Muscle of leg (tissue), 11 donors: Measurements from ENCODE around the gene NHLRC4. TPM values are rescaled to one million over a fixed set of nuclear protein-coding genes. Genes with fewer than 3 reads are reported as not detected.

ENCODE experiments used
- DNase-seq: peaks from one replicate; pipeline ENCODE4 v3.0.0; 2013
- H3K27ac ChIP-seq: one replicate; pipeline ENCODE4 v1.5.1; 2013; ENCODE audit warnings: mild to moderate bottlenecking, low read length, control low read depth
- H3K27me3 ChIP-seq: one replicate; pipeline ENCODE4 v1.6.1; 2013; ENCODE audit warnings: low read length; ENCODE audit not compliant: control insufficient read depth, insufficient read depth
- H3K36me3 ChIP-seq: one replicate; pipeline ENCODE4 v1.6.1; 2013; ENCODE audit warnings: low read length; ENCODE audit not compliant: control insufficient read depth, insufficient read depth
- H3K4me1 ChIP-seq: one replicate; pipeline ENCODE4 v1.6.1; 2013; ENCODE audit warnings: low read length; ENCODE audit not compliant: control insufficient read depth, insufficient read depth
- H3K4me3 ChIP-seq: one replicate; pipeline ENCODE4 v1.5.1; 2013; ENCODE audit warnings: low read length, control low read depth
- H3K9me3 ChIP-seq: replicated peaks from 2 replicates; pipeline ENCODE4 v1.6.1; 2013; ENCODE audit warnings: low read depth, low read length; ENCODE audit not compliant: control insufficient read depth
- WGBS: methylation state at CpG from one replicate; pipeline ENCODE4 v1.1.5; 2013; ENCODE audit warnings: missing lambda C conversion rate; ENCODE audit not compliant: insufficient coverage; 5-methylcytosine and 5-hydroxymethylcytosine counted together
- polyA plus RNA-seq, 8 donors: library from polyadenylated mRNA; unstranded; fragments of 120-200 nt; gene quantifications; one replicate each; pipeline versions ENCODE4 v1.2.1 to v1.2.3, GENCODE V29; 2013; ENCODE audit warnings: inconsistent platforms in 1 of 8, low replicate concordance in 1 of 8; ENCODE audit not compliant: insufficient read length in 8 of 8, insufficient read depth in 1 of 8
- total RNA-seq: library from RNA; stranded (reverse); fragments of 120-200 nt; gene quantifications from one replicate; pipeline ENCODE4 v1.2.4, GENCODE V29; 2013

The NHLRC4 gene
- total and polyA plus RNA-seq, 9 donors = 1.3 to 1.8 (median 1.5) TPM

GRCh38 chr16:560204-560700 is 6.6 kb upstream of the NHLRC4 start, which contains the start of gene PRR35:
TSS of gene PRR35 (plus strand) at chr16:560394. CDS start at chr16:563295, 2,901 bp downstream.
- under 1% methylated on average over 81 of the region's 84 CpGs for WGBS
- H3K9me3 ChIP-seq = no peaks in the 10 kb centered on the region
- peaks cover 43% of the 10 kb centered on the region for H3K4me1 ChIP-seq
- H3K4me3 ChIP-seq = no peak within 1 kb of the TSS
- no peaks in the 10 kb centered on the region for H3K36me3 ChIP-seq
- no peak for DNase-seq
- H3K27me3 ChIP-seq = peaks cover 59% of the 10 kb centered on the region
- no peak within 1 kb of the TSS for H3K27ac ChIP-seq

- Histone ChIP-seq H3K9me3 (no peaks in the 10 kb centered on the region), H3K27me3 (peaks cover 59% of the 10 kb centered on the region), H3K4me3 (no peak overlapping the region), H3K36me3 (no peaks in the 10 kb centered on the region), H3K4me1 (peaks cover 43% of the 10 kb centered on the region), H3K27ac (no peak overlapping the region)
- 30% methylated on average over 21 of the region's 54 CpGs for WGBS
- no peak for DNase-seq
Observed at GRCh38 chr16:560701-561412, 5.9 kb upstream of the NHLRC4 start.

GRCh38 chr16:561413-561794 is 5.4 kb upstream of the NHLRC4 start:
- H3K27me3 ChIP-seq = peaks cover 59% of the 10 kb centered on the region

GRCh38 chr16:561957-562938 is 4.6 kb upstream of the NHLRC4 start:
- no peak overlapping the region for H3K4me3 ChIP-seq
- H3K27ac ChIP-seq = no peak overlapping the region
- H3K27me3 ChIP-seq = peaks cover 56% of the 10 kb centered on the region
- H3K36me3 ChIP-seq = no peaks in the 10 kb centered on the region
- 77% methylated on average over 24 of the region's 43 CpGs for WGBS
- no peaks in the 10 kb centered on the region for H3K9me3 ChIP-seq
- no peak for DNase-seq
- H3K4me1 ChIP-seq = peaks cover 46% of the 10 kb centered on the region

More at GRCh38 chr16:561413-561794, 5.4 kb upstream of the NHLRC4 start:
- DNase-seq = no peak
- Histone ChIP-seq H3K36me3 (no peaks in the 10 kb centered on the region), H3K4me1 (peaks cover 43% of the 10 kb centered on the region), H3K9me3 (no peaks in the 10 kb centered on the region), H3K27ac (no peak overlapping the region), H3K4me3 (no peak overlapping the region)
- WGBS = 47% methylated on average over 7 of the region's 15 CpGs

GRCh38 chr16:563072-563644 is 3.6 kb upstream of the NHLRC4 start:
- no peak for DNase-seq
- Histone ChIP-seq H3K27me3 (peaks cover 47% of the 10 kb centered on the region), H3K4me3 (no peak overlapping the region), H3K36me3 (no peaks in the 10 kb centered on the region), H3K27ac (no peak overlapping the region), H3K4me1 (peaks cover 52% of the 10 kb centered on the region), H3K9me3 (no peaks in the 10 kb centered on the region)
- WGBS = 92% methylated on average over 19 of the region's 30 CpGs

- H3K9me3 ChIP-seq = no peaks in the 10 kb centered on the region
- DNase-seq = no peak
- no peak overlapping the region for H3K27ac ChIP-seq
- H3K36me3 ChIP-seq = no peaks in the 10 kb centered on the region
- peaks cover 30% of the 10 kb centered on the region for H3K27me3 ChIP-seq
- H3K4me3 ChIP-seq = no peak overlapping the region
- 80% methylated on average over 36 of the region's 42 CpGs for WGBS
- peaks cover 50% of the 10 kb centered on the region for H3K4me1 ChIP-seq
Observed at GRCh38 chr16:564690-565418, 2.0 kb upstream of the NHLRC4 start.

- DNase-seq = no peak
- WGBS = 28% methylated on average over 28 of the region's 35 CpGs
- peaks cover 52% of the 10 kb centered on the region for H3K4me1 ChIP-seq
- no peaks in the 10 kb centered on the region for H3K9me3 ChIP-seq
- H3K27ac ChIP-seq = no peak overlapping the region
- H3K36me3 ChIP-seq = no peaks in the 10 kb centered on the region
- H3K4me3 ChIP-seq = no peak overlapping the region
- peaks cover 30% of the 10 kb centered on the region for H3K27me3 ChIP-seq
Observed at GRCh38 chr16:565419-566330, 1.1 kb upstream of the NHLRC4 start.

- DNase-seq = no peak
- Histone ChIP-seq H3K4me3 (peak overlapping the region; percentile 32), H3K9me3 (no peaks in the 10 kb centered on the region), H3K36me3 (no peaks in the 10 kb centered on the region), H3K4me1 (peaks cover 54% of the 10 kb centered on the region), H3K27ac (peak overlapping the region; percentile 72), H3K27me3 (peaks cover 10% of the 10 kb centered on the region)
- 88% methylated on average over 33 of the region's 35 CpGs for WGBS
Observed at GRCh38 chr16:567373-568256, 810 bp downstream of the NHLRC4 start.
